ENCODE measurements around the gene SLC24A3.

DNA sequence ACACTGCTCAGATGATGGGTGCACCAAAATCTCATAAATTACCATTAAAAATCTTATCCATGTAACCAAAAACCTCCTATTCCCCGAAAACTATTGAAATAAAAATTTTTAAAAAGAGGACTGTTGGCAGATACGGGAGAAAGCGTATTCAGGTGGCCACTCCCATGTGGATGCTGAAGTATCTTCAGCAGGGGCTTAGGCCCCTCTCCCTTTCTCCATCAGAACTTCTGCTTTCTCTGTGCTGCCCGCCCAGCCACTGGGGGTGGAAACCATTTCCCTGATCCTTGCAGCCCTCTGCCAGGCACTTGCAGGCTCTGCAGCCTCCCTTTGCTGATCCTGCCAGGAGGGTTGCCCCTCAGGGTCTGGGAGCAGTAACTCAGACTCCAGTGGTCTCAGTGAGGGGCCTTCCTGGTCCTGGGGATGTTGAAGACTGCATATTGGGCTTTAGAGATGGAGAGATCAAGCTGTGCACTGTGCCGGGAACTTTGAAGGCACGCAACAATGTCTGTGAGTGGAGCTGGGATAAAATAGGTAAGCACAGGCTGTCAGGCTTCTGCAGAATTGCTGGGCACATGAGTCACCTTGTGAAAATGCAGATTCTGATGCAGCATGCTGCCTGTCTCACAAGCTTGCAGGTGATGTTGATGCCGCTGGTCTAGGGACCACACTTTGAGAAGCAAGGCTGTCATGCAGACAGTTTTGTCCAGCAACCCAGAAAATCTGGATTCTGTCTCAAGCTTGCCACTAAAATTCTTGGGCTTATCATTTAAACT lies 59.6 kb downstream of the SLC24A3 start:
- TF ChIP-seq, protein P1, sequence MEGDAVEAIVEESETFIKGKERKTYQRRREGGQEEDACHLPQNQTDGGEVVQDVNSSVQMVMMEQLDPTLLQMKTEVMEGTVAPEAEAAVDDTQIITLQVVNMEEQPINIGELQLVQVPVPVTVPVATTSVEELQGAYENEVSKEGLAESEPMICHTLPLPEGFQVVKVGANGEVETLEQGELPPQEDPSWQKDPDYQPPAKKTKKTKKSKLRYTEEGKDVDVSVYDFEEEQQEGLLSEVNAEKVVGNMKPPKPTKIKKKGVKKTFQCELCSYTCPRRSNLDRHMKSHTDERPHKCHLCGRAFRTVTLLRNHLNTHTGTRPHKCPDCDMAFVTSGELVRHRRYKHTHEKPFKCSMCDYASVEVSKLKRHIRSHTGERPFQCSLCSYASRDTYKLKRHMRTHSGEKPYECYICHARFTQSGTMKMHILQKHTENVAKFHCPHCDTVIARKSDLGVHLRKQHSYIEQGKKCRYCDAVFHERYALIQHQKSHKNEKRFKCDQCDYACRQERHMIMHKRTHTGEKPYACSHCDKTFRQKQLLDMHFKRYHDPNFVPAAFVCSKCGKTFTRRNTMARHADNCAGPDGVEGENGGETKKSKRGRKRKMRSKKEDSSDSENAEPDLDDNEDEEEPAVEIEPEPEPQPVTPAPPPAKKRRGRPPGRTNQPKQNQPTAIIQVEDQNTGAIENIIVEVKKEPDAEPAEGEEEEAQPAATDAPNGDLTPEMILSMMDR (IDR thresholded peaks at IDR 0.05): no peak
- no peak for TF ChIP-seq POLR2A (IDR thresholded peaks at IDR 0.05)
